Measurements from ENCODE around the gene ASXL2. TPM values are rescaled to one million over a fixed set of nuclear protein-coding genes. Genes with fewer than 3 reads are reported as not detected.

Gene ASXL2
- total RNA-seq, 2 donors from 2014 or later: 6.6 to 8.3 TPM

DNA sequence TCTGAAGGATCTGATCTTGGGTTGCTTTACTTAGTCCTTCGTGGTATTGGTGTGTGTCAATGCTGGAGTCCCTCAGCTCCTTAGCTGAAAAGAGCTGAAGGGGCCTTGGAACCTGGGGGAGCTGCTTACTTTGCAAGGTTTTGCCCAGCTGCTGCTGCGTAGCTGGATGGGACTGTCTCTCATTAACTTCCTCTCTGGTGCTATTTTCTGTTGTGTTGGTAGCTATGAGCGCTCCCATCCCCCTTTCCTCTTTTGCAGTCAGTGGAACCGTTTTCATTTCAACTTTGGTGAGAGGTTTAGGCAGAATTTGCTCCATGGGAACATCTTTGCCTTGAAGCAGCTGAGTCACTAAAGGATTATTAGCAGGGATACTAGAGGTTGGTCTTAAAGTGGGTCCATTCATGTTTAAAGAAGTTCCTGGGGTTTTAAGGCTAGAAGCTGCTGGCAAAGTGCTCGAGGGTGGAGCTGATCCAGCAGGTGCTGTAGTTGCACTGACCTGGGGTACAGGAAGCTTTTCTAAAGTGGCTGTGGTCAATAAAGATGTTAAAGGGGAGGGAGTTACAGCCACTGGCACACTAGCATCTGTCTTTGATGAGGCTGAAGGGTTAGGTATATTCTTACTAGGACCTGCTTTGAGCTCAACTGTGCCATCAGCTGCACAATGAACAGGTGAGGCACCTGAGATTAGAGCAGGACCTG lies 135.0 kb downstream of the ASXL2 start:
- Histone ChIP-seq H3K27ac (peak overlapping the region in 1 of 4 donors; percentile 16), H3K36me3 (replicated peaks in 1 of 2; ENCODE audit: insufficient read depth in 1 of 2, low read depth in 2 of 2) (peaks cover 0 to 9% of the 10 kb centered on the region in 2 donors), H3K9me3 (no peaks in the 10 kb centered on the region), H3K4me3 (no peak overlapping the region), H3K27me3 (no peaks in the 10 kb centered on the region), H3K4me1 (peaks cover 34% of the 10 kb centered on the region)
- 57 to 72% methylated on average over 5 of the region's 5 CpGs for WGBS, 2 donors
- TF ChIP-seq POLR2A (IDR thresholded peaks at IDR 0.05): no peak
- TF ChIP-seq, protein P1, sequence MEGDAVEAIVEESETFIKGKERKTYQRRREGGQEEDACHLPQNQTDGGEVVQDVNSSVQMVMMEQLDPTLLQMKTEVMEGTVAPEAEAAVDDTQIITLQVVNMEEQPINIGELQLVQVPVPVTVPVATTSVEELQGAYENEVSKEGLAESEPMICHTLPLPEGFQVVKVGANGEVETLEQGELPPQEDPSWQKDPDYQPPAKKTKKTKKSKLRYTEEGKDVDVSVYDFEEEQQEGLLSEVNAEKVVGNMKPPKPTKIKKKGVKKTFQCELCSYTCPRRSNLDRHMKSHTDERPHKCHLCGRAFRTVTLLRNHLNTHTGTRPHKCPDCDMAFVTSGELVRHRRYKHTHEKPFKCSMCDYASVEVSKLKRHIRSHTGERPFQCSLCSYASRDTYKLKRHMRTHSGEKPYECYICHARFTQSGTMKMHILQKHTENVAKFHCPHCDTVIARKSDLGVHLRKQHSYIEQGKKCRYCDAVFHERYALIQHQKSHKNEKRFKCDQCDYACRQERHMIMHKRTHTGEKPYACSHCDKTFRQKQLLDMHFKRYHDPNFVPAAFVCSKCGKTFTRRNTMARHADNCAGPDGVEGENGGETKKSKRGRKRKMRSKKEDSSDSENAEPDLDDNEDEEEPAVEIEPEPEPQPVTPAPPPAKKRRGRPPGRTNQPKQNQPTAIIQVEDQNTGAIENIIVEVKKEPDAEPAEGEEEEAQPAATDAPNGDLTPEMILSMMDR (IDR thresholded peaks at IDR 0.05): no peak
- intact Hi-C loops (cut with DNase I): no loop called here
- DNase-seq (peak in 1 of 4 donors; percentile 42), ATAC-seq (no peak)

DNA sequence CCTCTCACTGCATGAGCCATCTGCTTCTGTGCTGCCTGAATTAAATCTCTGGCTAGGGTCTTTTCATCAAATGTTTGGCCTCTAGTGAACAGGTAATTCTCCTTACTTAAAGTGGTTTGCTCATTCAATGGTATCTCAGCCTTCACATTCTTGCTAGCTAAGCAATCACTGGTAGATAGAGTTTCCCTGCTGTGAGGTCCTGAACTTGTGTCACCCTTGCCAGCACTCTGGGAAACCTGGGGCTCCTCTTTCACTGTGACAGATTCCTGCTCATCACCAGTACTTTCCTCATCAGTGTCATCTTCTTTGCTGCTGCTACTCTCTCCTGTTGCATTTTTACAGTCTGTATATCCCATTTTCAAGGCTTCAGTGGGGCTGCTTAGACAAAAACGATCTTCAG lies 135.8 kb downstream of the ASXL2 start:
- Histone ChIP-seq H3K4me3 (no peak overlapping the region), H3K27ac (no peak overlapping the region), H3K4me1 (peaks cover 35% of the 10 kb centered on the region), H3K9me3 (no peaks in the 10 kb centered on the region), H3K36me3 (replicated peaks in 1 of 2; ENCODE audit: insufficient read depth in 1 of 2, low read depth in 2 of 2) (peaks cover 0 to 9% of the 10 kb centered on the region in 2 donors), H3K27me3 (no peaks in the 10 kb centered on the region)
- WGBS, 2 donors: 83 to 90% methylated on average over 1 of the region's 1 CpG
- DNase-seq (no peak), ATAC-seq (no peak)
- intact Hi-C loops (cut with DNase I): no loop called here
- no peak for TF ChIP-seq POLR2A (IDR thresholded peaks at IDR 0.05)
- TF ChIP-seq, protein P1 (IDR thresholded peaks at IDR 0.05): no peak

DNA sequence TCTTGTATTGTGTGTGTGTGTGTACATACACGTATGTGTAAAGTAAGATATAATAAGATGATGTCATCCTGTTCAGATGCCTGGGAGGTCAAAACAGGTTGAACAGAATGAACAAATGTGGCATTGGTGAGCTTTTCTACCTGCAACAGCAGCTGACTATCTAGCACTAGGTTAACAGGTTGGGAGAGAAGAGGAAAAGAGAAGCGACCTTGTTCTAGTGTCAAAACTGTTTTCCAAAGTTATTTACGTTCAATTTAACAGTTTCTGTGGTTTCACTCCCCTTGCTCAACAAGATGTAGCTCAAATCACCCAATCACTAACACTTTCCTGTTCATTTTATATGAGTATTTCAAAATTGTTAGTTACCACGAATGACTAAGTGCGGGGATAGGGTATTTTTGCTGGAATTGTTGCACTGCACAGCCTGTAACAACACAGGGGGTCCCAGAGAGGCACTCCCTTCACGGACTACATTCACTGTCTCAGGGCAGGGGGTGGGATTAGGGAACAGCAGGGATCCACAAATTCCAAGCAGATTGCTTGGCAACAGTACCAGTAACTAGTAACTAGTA lies 137.4 kb downstream of the ASXL2 start:
- H3K27ac ChIP-seq: peak overlapping the region; percentile 54 to 83 (median 72)
- H3K27me3 ChIP-seq: no peaks in the 10 kb centered on the region
- TF ChIP-seq POLR2A (IDR thresholded peaks at IDR 0.05): no peak
- peak; percentile 86 for ATAC-seq
- H3K4me3 ChIP-seq: no peak overlapping the region
- intact Hi-C loops (cut with DNase I): no loop called here
- no peaks in the 10 kb centered on the region for H3K9me3 ChIP-seq
- peaks cover 0 to 8% of the 10 kb centered on the region in 2 donors for H3K36me3 ChIP-seq (replicated peaks in 1 of 2; ENCODE audit: insufficient read depth in 1 of 2, low read depth in 2 of 2)
- peaks cover 44% of the 10 kb centered on the region for H3K4me1 ChIP-seq
- 26 to 47% methylated on average over 6 of the region's 6 CpGs for WGBS, 2 donors
- peak in 2 of 4 donors; percentile 17 to 57 for DNase-seq

DNA sequence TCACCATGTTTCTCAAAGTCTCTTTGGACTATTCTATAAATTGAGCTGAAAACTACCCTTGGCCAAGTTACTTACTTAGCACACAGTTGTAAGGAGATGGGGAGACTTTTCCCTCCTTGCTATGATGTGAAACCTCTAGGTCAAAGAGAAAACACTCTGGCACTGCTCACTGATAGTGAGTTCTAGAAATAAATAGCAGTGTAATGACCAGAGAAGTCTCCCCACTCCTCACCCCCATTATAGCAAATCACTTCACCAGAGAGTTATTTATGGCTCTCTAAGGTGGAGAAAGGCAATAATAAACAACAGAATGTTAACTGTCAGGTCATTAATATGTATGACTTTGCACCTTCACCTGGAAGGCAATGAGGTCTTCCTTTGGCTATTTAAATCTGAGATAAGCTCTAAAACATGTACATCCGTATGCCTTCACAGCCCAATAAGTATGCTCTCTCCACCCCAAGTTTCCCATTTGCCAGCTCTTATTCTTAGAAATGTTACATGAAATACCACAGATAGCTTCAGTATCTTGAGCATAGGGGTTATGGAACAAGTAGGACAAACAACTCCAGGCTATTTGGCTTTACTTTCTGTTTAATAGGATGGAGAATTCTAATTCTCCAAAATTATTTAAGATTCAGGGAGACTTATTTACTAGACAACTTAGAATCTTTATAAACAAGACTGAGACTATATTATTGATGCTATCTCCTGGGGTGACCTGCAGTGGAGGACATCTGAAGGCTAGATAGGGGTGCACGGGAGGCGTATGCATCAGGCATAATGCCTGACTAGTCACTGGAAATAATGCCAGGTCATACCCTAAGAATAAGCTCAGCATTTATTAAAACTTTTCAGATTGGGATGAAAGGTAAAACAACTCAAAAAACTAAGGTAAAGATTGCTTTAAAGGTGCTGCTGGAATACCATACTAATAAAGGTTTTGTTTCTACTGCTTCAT lies 139.6 kb downstream of the ASXL2 start:
- Histone ChIP-seq H3K36me3 (replicated peaks in 1 of 2; ENCODE audit: insufficient read depth in 1 of 2, low read depth in 2 of 2) (peaks cover 0 to 5% of the 10 kb centered on the region in 2 donors), H3K4me3 (no peak overlapping the region), H3K9me3 (no peaks in the 10 kb centered on the region), H3K27ac (peak overlapping the region; percentile 37 to 83 (median 72)), H3K27me3 (no peaks in the 10 kb centered on the region), H3K4me1 (peaks cover 49% of the 10 kb centered on the region)
- 63 to 64% methylated on average over 3 of the region's 3 CpGs for WGBS, 2 donors
- TF ChIP-seq, protein P1 (IDR thresholded peaks at IDR 0.05): no peak
- TF ChIP-seq POLR2A (IDR thresholded peaks at IDR 0.05): no peak
- DNase-seq (no peak), ATAC-seq (no peak)
- intact Hi-C loops (cut with DNase I): no loop called here

Measured in body of pancreas (tissue), 4 donors.